RWPE1 (cell line): ENCODE results near the gene GOLGA8Q.
"Not testable (repeated sequence)": the region's sequence is repeated elsewhere in the genome, so short reads cannot be mapped to it uniquely, and the experiment has no call there.

Experiments used
- CTCF ChIA-PET: fragments of 350-600 bp; sonication (Branson Sonifier 250); formaldehyde crosslinking; extraction: SDS; loops from one replicate; lab custom pipeline; 2021; lab: Yijun Ruan, JAX
- POLR2A ChIA-PET: fragments of 400-600 bp; formaldehyde crosslinking; extraction: SDS; loops from one replicate; lab custom pipeline; 2020; ENCODE audit warnings: antibody characterized with exemption; ENCODE audit not compliant: low non-redundant PET; lab: Yijun Ruan, JAX
- DNase-seq: peaks from one replicate; pipeline ENCODE4 v3.0.0; 2012; ENCODE audit warnings: low spot score
- H3K27ac ChIP-seq: fragments of 450-650 bp; 2 replicates; pipeline ENCODE4 v1.5.1; 2017
- TF ChIP-seq, protein P1 (sequence below): fragments of 450-650 bp; conservative IDR thresholded peaks from 2 replicates; pipeline ENCODE4 v1.5.1; 2017; ENCODE audit warnings: low read depth, mild to moderate bottlenecking

The GOLGA8Q gene

GRCh38 chr15:30551750-30552149, at the start of gene GOLGA8Q:
Gene GOLGA8Q, plus strand, starts transcription at chr15:30552050. Its CDS starts 28 bp downstream, at chr15:30552078.
- CTCF ChIA-PET, DNase-seq, H3K27ac ChIP-seq, POLR2A ChIA-PET: not testable (repeated sequence)

DNA sequence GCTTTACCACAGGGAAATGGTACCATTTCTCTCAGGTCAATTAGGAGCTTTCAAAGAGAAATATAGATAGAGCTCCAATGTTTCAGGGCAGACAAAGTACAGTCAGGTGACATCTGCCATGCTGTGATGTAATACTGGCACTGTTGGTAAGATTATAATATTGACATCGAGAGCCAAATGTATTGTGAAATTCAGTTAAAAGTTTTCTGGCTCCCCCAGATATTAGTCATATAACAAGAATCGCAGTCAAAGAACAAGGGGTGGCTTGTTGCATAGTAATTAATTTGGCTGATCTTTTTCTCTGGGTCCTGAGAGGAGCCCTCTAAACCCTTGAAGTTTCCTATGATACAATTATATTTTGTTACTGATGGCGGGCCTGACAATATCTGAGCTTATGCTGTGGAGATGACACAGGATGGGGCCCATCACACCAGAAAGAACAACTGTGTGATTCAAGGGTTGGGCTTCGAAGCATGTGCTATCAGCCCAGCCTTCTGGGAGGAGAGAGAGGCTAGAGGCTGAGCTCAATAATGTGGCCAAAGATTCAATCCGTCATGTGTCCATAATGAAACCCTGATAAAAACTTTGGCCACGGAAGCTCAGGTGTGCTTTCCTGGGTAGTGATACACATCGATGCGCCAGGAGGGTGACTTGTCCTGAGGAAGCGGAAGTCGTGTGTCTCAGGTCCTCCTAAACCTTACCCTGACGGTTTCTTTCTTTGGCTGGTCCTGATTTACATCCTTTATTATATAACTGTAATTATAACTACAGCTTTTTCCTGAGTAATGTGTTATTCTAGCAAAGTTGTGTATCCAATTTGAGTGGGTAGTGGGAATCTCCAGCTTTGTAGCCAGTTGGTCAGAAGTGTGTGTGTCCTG, 48.7 kb upstream of the GOLGA8Q start:
- CTCF ChIA-PET, DNase-seq, H3K27ac ChIP-seq, POLR2A ChIA-PET: not testable (repeated sequence)

- H3K27ac ChIP-seq, POLR2A ChIA-PET, CTCF ChIA-PET, DNase-seq: not testable (repeated sequence)
Measured at GRCh38 chr15:30504162-30504843, 47.5 kb upstream of the GOLGA8Q start.

DNA sequence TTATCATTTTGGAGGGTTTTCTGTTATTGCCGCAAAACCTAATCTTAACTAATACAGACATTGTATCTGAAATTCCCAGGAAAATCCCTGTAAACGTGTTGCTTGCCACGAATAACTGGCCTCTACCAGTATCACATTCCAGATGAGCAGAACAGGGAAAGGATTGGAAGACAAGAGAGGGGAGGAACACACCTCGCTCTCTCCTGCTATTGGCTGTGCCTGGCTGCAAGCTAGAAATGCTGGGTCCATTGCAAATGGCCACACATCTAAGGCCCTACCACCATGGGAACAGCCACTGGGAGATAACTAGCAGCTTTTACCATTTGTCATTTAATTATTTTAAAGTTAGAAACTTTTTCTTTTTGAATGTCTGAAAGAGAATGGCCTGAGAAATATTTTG, 37.3 kb upstream of the GOLGA8Q start:
- DNase-seq, H3K27ac ChIP-seq, CTCF ChIA-PET, POLR2A ChIA-PET: not testable (repeated sequence)

DNA sequence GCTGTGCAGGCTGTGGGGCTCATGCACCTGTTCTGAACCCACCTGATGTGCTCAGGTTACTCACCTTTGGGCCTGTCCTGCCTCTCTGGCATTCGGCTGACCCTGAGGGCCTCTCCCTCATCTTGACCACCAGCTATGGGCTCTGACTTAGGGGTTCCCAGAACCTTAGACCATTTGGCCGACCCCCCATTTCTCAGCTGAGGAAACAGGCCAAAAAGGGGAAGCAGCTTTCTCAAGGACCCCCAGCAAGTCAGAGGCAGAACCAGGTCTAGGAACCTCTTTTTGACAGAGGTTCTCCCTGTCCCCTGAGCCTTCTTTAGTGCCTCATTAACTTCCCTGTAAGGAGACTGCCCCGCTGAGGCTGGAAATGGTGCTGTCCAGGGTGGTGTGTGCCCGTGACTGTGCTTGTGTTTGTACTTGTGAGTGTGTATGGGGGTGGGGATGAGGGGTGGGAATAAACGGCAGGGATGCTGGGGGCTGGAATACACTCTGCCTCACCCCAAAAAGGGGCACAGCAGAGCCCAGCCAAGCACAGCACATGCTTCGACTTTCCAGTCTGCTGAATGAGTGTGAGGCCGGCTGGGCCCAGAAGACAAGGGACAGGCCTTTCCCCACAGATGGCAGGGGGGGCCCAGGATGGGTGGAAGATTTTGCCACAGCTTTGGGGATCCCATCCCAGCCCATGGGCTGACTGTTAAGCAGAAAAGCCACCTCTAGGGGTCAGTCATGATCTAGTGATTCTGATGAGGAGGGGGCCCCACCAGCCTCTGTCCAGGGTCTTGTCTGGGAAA, 28.2 kb upstream of the GOLGA8Q start:
- POLR2A ChIA-PET, DNase-seq, H3K27ac ChIP-seq, CTCF ChIA-PET: not testable (repeated sequence)

- H3K27ac ChIP-seq, POLR2A ChIA-PET, DNase-seq, CTCF ChIA-PET: not testable (repeated sequence)
Measured at GRCh38 chr15:30525912-30526311, 25.9 kb upstream of the GOLGA8Q start.

DNA sequence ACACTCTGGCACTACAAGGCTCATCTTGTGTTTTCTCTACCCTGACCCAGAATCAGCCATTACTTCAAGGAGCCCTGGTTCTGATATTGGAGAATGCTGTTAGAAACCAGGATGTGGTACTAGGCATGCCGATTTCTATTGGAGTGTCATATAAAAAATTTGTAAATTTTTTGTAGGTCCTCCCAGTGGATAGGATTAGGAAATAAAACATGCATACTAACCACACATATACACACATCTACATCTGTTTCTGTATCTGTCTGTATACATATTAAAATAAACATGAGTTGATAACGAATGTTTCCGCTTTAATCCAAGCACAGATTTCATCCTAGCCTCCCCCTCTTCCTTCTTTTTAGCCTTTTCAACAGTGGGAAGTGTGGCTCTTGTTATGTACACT, 22.8 kb upstream of the GOLGA8Q start:
- POLR2A ChIA-PET, DNase-seq, CTCF ChIA-PET, H3K27ac ChIP-seq: not testable (repeated sequence)

- H3K27ac ChIP-seq, DNase-seq, CTCF ChIA-PET, POLR2A ChIA-PET: not testable (repeated sequence)
Measured at GRCh38 chr15:30566949-30567348, 15.1 kb downstream of the GOLGA8Q start.

GRCh38 chr15:30573012-30573491, 21.2 kb downstream of the GOLGA8Q start:
- H3K27ac ChIP-seq, CTCF ChIA-PET, POLR2A ChIA-PET, DNase-seq: not testable (repeated sequence)

DNA sequence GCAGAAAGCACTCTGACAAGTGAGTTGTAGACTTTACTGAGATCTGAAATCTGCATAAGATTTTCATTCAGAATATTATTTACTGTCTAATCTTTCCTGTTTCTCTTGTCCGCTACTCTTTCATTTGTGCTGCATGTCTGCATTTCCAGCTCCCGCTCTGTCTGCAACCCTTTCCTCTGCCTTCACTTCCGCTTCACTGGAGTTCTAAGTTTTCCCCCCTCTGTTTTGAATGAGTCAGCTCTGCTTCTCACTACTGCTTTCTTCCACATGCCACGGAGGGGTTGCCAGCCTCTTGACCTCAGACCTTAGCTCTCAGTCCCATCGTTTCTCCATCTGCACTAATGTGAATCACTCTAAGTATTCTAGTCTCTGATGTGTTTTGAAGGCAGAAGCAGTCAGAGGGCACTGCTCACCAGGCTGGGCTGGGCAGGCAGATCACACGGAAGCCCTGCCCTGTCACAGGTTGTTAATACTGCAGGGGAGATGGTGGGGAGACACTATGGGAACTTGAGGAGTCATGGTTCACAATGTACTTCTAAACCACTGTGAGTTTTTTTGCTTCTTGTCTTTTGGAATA, 27.6 kb downstream of the GOLGA8Q start:
- H3K27ac ChIP-seq, DNase-seq, POLR2A ChIA-PET, CTCF ChIA-PET: not testable (repeated sequence)

DNA sequence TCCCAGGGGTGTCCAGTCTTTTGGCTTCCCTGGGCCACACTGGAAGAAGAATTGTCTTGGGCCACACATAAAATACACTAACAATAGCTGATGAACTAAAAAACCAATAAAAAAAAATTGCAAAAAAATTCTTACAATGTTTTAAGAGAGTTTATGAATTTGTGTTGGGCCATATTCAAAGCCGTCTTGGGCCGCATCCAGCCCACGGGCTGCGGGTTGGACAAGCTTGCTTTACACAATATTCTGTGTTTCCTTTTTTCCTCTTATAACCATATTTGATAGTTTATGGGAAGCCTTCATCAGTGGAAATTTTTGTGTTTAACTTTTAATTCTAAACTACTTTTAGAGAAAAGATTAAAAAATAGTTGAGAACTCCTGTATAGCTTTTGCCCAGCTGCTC, 28.9 kb downstream of the GOLGA8Q start:
- H3K27ac ChIP-seq, POLR2A ChIA-PET, CTCF ChIA-PET, DNase-seq: not testable (repeated sequence)

DNA sequence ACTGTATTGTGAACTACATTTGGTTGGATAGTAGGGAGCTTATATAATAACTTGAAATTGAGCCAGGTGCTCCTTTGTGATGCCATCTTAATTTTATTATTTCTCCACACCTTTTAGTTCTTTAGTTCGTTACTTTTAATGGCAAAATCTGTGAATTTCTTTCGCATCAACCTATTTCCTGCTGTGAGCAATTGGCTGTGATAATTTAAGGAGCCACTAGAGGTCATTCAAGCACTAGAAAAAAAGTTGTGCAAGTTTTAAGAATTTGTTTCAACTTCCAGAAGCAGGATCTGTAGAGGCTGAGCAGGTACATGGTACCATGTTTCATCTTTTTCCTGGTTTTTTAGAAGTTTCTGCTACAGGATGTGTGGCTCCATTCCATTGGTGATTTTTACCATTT, 47.1 kb downstream of the GOLGA8Q start:
- DNase-seq, POLR2A ChIA-PET, H3K27ac ChIP-seq, CTCF ChIA-PET: not testable (repeated sequence)
- TF ChIP-seq, protein P1, sequence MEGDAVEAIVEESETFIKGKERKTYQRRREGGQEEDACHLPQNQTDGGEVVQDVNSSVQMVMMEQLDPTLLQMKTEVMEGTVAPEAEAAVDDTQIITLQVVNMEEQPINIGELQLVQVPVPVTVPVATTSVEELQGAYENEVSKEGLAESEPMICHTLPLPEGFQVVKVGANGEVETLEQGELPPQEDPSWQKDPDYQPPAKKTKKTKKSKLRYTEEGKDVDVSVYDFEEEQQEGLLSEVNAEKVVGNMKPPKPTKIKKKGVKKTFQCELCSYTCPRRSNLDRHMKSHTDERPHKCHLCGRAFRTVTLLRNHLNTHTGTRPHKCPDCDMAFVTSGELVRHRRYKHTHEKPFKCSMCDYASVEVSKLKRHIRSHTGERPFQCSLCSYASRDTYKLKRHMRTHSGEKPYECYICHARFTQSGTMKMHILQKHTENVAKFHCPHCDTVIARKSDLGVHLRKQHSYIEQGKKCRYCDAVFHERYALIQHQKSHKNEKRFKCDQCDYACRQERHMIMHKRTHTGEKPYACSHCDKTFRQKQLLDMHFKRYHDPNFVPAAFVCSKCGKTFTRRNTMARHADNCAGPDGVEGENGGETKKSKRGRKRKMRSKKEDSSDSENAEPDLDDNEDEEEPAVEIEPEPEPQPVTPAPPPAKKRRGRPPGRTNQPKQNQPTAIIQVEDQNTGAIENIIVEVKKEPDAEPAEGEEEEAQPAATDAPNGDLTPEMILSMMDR, result peak; percentile 12; the same call in 1 of the 2 replicates

DNA sequence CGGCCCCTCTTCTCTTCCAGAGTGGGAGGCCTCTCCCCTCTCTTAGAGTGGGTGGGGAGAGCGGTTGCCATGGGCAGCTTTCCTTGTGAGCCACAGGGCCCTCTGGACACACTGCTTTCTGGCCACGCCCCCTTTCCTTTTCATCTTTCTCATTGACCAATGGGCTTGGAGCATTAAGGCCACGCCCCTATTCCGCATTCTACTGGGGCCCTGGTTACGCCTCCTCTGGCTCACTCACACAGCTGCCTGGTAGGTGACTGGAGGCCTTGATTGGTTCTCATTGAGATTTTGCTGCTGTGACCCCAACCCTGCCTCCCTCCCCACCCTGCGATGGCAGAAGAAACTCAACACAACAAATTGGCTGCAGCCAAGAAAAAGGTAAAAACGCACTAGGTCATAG, 51.9 kb downstream of the GOLGA8Q start, which contains the start of gene GOLGA8H:
TSS of gene GOLGA8H (plus strand) at position 233 of the 400 bp plus-strand sequence. CDS start at position 331, 98 bp downstream.
- DNase-seq, H3K27ac ChIP-seq, POLR2A ChIA-PET, CTCF ChIA-PET: not testable (repeated sequence)
